ENCODE data around the gene TOGARAM1. TPM values are rescaled to one million over a fixed set of nuclear protein-coding genes. Genes with fewer than 3 reads are reported as not detected.

TOGARAM1 gene
- total RNA-seq, 2 experiments from 2014 or later, result 8.4 to 8.7 TPM

Other genes with a start within 250 kb of the TOGARAM1 start
- gene KLHL28, start 243 bp upstream of the TOGARAM1 start, total RNA-seq, result 10 to 100 TPM; 16.8 to 17.6 TPM
- 10 to 100 TPM; 37.8 to 38.6 TPM for gene PRPF39, start 121.9 kb downstream of the TOGARAM1 start, total RNA-seq
- 10 to 100 TPM; 64.4 to 69.6 TPM for gene FKBP3, start 172.3 kb downstream of the TOGARAM1 start, total RNA-seq
- 10 to 100 TPM; 15.6 to 16.5 TPM for gene FANCM, start 173.7 kb downstream of the TOGARAM1 start, total RNA-seq

Measured in activated CD4-positive, alpha-beta T cell treated with anti-CD3 and anti-CD28 coated beads, Interleukin-2, amount 10 ng/mL, durations not matched to agents 7 days and 5 days (primary cell).